WTC11 (cell line): ENCODE results near the gene JUND. TPM values are rescaled to one million over a fixed set of nuclear protein-coding genes. Genes with fewer than 3 reads are reported as not detected.

ENCODE experiments used
- ATAC-seq: fragments of 200-7000 bp; cut with Tn5 transposase; 2 replicates; pipeline ENCODE4 v1.10.0; 2021; ENCODE audit warnings: mild to moderate bottlenecking, moderate library complexity
- CTCF ChIA-PET: fragments of 300-600 bp; sonication (Branson Sonifier 250); formaldehyde crosslinking; loops from one replicate; lab custom pipeline; 2021; ENCODE audit warnings: antibody characterized with exemption; lab: Charles Lee
- POLR2A ChIA-PET: fragments of 350-600 bp; sonication (Branson Sonifier 250); formaldehyde crosslinking; loops from one replicate; lab custom pipeline; 2021; ENCODE audit warnings: antibody characterized with exemption; lab: Charles Lee
- DNase-seq: peaks from one replicate; pipeline ENCODE4 v3.0.0; 2021; ENCODE audit warnings: low spot score
- H3K27ac Mint-ChIP-seq: 2 replicates; pipeline ENCODE4 v1.8.0; 2021; ENCODE audit warnings: mixed read lengths
- H3K27me3 Mint-ChIP-seq: 2 replicates; pipeline ENCODE4 v1.8.0; 2021; ENCODE audit warnings: low read depth, mild to moderate bottlenecking, moderate library complexity, mixed read lengths
- H3K36me3 Mint-ChIP-seq: 2 replicates; pipeline ENCODE4 v1.8.0; 2021; ENCODE audit warnings: mixed read lengths
- H3K4me1 Mint-ChIP-seq: 2 replicates; pipeline ENCODE4 v1.8.0; 2022; ENCODE audit warnings: mixed read lengths
- H3K4me3 Mint-ChIP-seq: 2 replicates; pipeline ENCODE4 v1.8.0; 2021; ENCODE audit warnings: mild to moderate bottlenecking, moderate library complexity, mixed read lengths
- H3K9me3 Mint-ChIP-seq: 2 replicates; pipeline ENCODE4 v1.8.0; 2021; ENCODE audit warnings: mixed read lengths
- ATF1 ChIP-seq: sonication (generic); formaldehyde crosslinking; IDR thresholded peaks from 2 replicates; pipeline ENCODE4 v1.8.1; 2023; ENCODE audit warnings: mild to moderate bottlenecking, moderate library complexity, missing genetic modification reagents
- CREM ChIP-seq: sonication (generic); formaldehyde crosslinking; IDR thresholded peaks from 2 replicates; pipeline ENCODE4 v1.8.1; 2022; ENCODE audit warnings: mild to moderate bottlenecking, missing genetic modification reagents, moderate library complexity
- ELF4 ChIP-seq: sonication (generic); formaldehyde crosslinking; IDR thresholded peaks from 2 replicates; pipeline ENCODE4 v1.8.1; 2022; ENCODE audit warnings: low read depth, mild to moderate bottlenecking, moderate library complexity, missing genetic modification reagents
- JAZF1 ChIP-seq: fragments of 250-450 bp; sonication (Bioruptor Pico); IDR thresholded peaks from 2 replicates; pipeline ENCODE4 v1.9.0; 2021; ENCODE audit warnings: moderate library complexity, mild to moderate bottlenecking, inconsistent platforms
- JUN ChIP-seq: sonication (generic); formaldehyde crosslinking; IDR thresholded peaks from 2 replicates; pipeline ENCODE4 v1.8.0; 2023; ENCODE audit warnings: mild to moderate bottlenecking, missing genetic modification reagents
- KAT7 ChIP-seq: sonication (generic); formaldehyde crosslinking; IDR thresholded peaks from 2 replicates; pipeline ENCODE4 v1.8.1; 2023; ENCODE audit warnings: missing genetic modification reagents, mild to moderate bottlenecking, borderline replicate concordance
- NFATC4 ChIP-seq: fragments of 250-450 bp; sonication (Bioruptor Pico); IDR thresholded peaks from 2 replicates; pipeline ENCODE4 v1.9.0; 2021; ENCODE audit warnings: mild to moderate bottlenecking
- NR3C1 ChIP-seq: sonication (generic); formaldehyde crosslinking; conservative IDR thresholded peaks from 2 replicates; pipeline ENCODE4 v1.8.1; 2023; ENCODE audit warnings: low read depth, mild to moderate bottlenecking, missing genetic modification reagents
- SMAD3 ChIP-seq: sonication (generic); formaldehyde crosslinking; IDR thresholded peaks from 2 replicates; pipeline ENCODE4 v1.8.0; 2022; ENCODE audit warnings: missing genetic modification reagents, mild to moderate bottlenecking, borderline replicate concordance
- SMAD4 ChIP-seq: sonication (generic); formaldehyde crosslinking; IDR thresholded peaks from 2 replicates; pipeline ENCODE4 v1.8.0; 2022; ENCODE audit warnings: mild to moderate bottlenecking, missing genetic modification reagents
- TEAD1 ChIP-seq: sonication (generic); formaldehyde crosslinking; IDR thresholded peaks from 2 replicates; pipeline ENCODE4 v1.8.0; 2022; ENCODE audit warnings: mild to moderate bottlenecking, missing genetic modification reagents
- TEAD4 ChIP-seq: sonication (generic); formaldehyde crosslinking; IDR thresholded peaks from 2 replicates; pipeline ENCODE4 v1.8.0; 2022; ENCODE audit warnings: mild to moderate bottlenecking, missing genetic modification reagents
- ZBTB21 ChIP-seq: sonication (generic); formaldehyde crosslinking; IDR thresholded peaks from 2 replicates; pipeline ENCODE4 v1.8.1; 2023; ENCODE audit warnings: mild to moderate bottlenecking, missing genetic modification reagents, borderline replicate concordance
- ZNF138 ChIP-seq: sonication (generic); formaldehyde crosslinking; conservative IDR thresholded peaks from 2 replicates; pipeline ENCODE4 v1.8.1; 2022; ENCODE audit warnings: mild to moderate bottlenecking, moderate library complexity, missing genetic modification reagents
- ZNF263 ChIP-seq: sonication (generic); formaldehyde crosslinking; IDR thresholded peaks from 2 replicates; pipeline ENCODE4 v1.8.1; 2022; ENCODE audit warnings: low read depth, mild to moderate bottlenecking, moderate library complexity, missing genetic modification reagents
- ZNF416 ChIP-seq: fragments of 250-450 bp; sonication (Bioruptor Pico); IDR thresholded peaks from 2 replicates; pipeline ENCODE4 v1.9.0; 2021; ENCODE audit warnings: mild to moderate bottlenecking, inconsistent platforms
- total RNA-seq: library from RNA; stranded (reverse); gene quantifications from 3 replicates; pipeline ENCODE4 v1.2.3, GENCODE V29; 2021
- TF ChIP-seq, protein P1 (sequence below): fragments of 250-450 bp; sonication (Bioruptor Pico); IDR thresholded peaks from 2 replicates; pipeline ENCODE4 v1.8.0; 2021; ENCODE audit warnings: mild to moderate bottlenecking
- TF ChIP-seq, protein P2 (sequence below): sonication (generic); formaldehyde crosslinking; IDR thresholded peaks from 2 replicates; pipeline ENCODE4 v1.8.0; 2022; ENCODE audit warnings: mild to moderate bottlenecking, missing genetic modification reagents
- TF ChIP-seq, protein P3 (sequence below): sonication (generic); formaldehyde crosslinking; IDR thresholded peaks from 2 replicates; pipeline ENCODE4 v1.8.0; 2022; ENCODE audit warnings: missing genetic modification reagents
- TF ChIP-seq, protein P4 (sequence below): fragments of 250-450 bp; sonication (Bioruptor Pico); IDR thresholded peaks from 2 replicates; pipeline ENCODE4 v1.9.0; 2021; ENCODE audit warnings: moderate library complexity, mild to moderate bottlenecking, inconsistent platforms, borderline replicate concordance
- TF ChIP-seq, protein P5 (sequence below): sonication (generic); formaldehyde crosslinking; IDR thresholded peaks from 2 replicates; pipeline ENCODE4 v1.8.0; 2022; ENCODE audit warnings: mild to moderate bottlenecking, missing genetic modification reagents
- TF ChIP-seq, protein P6 (sequence below): sonication (generic); formaldehyde crosslinking; IDR thresholded peaks from 2 replicates; pipeline ENCODE4 v1.8.1; 2022; ENCODE audit warnings: mild to moderate bottlenecking, missing genetic modification reagents, moderate library complexity, borderline replicate concordance
- TF ChIP-seq, protein P7 (sequence below): sonication (generic); formaldehyde crosslinking; IDR thresholded peaks from 2 replicates; pipeline ENCODE4 v1.8.0; 2023; ENCODE audit warnings: missing genetic modification reagents

The JUND gene
- total RNA-seq, 1 experiment from 2014 or later = 121 TPM

DNA sequence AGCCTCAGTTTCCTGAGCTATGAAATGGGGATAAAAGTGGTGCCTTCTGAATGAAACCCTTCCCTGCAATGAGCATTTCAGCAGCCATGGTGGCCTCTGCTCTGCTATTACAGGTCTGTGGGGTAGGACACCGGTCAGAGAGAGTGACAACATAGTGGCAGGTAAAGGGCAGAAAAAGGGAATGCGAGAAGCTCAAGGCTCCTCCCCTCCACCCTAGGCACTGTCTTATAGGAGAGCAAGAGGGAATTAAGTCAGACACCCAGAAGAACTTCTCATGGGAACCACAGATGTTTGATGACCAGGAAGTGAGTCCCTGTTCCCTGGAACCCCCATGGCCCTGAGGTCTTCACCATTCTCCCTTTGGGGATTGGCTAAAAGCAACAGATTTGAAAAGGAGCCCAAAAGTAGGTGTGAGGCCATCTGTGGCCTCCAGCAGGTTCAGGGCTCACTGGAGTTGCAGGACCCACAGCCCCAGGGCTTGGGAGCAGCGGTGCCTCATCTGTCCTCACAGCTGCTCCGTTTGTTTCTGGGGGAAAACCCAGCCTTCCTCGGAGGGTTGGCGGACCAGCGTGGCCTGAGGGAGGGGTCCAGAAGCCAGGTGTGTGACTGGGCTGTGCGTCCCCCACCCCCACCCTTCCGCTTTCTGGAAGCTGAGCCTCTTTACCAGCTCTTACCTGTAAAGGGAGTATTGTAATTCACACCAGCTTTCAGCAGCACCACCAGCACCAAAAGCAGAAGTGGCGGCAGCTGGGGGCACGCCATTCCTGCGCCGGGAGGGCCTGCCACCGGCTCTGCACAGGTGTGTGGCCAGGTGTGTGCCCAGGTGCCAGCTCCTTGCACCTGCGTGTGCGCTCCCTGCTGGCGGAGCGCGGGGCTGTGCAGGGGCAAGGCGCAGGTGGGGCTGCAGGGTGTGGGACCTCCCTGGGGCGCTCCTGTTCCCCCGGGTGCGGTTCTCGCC lies 26.6 kb downstream of the JUND start (continued):
- TF ChIP-seq ZNF263 (CRISPR knock-in tag) (no peak), TEAD1 (CRISPR knock-in tag) (no peak), ATF1 (CRISPR knock-in tag) (no peak), ZNF416 (CRISPR knock-in tag) (no peak), JAZF1 (CRISPR knock-in tag) (no peak), CREM (no peak), SMAD3 (CRISPR knock-in tag) (no peak), NR3C1 (CRISPR knock-in tag) (no peak), JUN (no peak), ELF4 (CRISPR knock-in tag) (0 out of 2 replicates have a peak, but pooled peaks have one; percentile 38), KAT7 (CRISPR knock-in tag) (no peak)
- TF ChIP-seq, protein P1, sequence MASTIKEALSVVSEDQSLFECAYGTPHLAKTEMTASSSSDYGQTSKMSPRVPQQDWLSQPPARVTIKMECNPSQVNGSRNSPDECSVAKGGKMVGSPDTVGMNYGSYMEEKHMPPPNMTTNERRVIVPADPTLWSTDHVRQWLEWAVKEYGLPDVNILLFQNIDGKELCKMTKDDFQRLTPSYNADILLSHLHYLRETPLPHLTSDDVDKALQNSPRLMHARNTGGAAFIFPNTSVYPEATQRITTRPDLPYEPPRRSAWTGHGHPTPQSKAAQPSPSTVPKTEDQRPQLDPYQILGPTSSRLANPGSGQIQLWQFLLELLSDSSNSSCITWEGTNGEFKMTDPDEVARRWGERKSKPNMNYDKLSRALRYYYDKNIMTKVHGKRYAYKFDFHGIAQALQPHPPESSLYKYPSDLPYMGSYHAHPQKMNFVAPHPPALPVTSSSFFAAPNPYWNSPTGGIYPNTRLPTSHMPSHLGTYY (CRISPR knock-in tag) = no peak
- TF ChIP-seq, protein P2, sequence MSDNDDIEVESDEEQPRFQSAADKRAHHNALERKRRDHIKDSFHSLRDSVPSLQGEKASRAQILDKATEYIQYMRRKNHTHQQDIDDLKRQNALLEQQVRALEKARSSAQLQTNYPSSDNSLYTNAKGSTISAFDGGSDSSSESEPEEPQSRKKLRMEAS (CRISPR knock-in tag) = peak; percentile 69
- TF ChIP-seq, protein P3, sequence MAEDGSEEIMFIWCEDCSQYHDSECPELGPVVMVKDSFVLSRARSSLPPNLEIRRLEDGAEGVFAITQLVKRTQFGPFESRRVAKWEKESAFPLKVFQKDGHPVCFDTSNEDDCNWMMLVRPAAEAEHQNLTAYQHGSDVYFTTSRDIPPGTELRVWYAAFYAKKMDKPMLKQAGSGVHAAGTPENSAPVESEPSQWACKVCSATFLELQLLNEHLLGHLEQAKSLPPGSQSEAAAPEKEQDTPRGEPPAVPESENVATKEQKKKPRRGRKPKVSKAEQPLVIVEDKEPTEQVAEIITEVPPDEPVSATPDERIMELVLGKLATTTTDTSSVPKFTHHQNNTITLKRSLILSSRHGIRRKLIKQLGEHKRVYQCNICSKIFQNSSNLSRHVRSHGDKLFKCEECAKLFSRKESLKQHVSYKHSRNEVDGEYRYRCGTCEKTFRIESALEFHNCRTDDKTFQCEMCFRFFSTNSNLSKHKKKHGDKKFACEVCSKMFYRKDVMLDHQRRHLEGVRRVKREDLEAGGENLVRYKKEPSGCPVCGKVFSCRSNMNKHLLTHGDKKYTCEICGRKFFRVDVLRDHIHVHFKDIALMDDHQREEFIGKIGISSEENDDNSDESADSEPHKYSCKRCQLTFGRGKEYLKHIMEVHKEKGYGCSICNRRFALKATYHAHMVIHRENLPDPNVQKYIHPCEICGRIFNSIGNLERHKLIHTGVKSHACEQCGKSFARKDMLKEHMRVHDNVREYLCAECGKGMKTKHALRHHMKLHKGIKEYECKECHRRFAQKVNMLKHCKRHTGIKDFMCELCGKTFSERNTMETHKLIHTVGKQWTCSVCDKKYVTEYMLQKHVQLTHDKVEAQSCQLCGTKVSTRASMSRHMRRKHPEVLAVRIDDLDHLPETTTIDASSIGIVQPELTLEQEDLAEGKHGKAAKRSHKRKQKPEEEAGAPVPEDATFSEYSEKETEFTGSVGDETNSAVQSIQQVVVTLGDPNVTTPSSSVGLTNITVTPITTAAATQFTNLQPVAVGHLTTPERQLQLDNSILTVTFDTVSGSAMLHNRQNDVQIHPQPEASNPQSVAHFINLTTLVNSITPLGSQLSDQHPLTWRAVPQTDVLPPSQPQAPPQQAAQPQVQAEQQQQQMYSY (CRISPR knock-in tag) = no peak
- TF ChIP-seq, all 79 proteins: peak for 13

DNA sequence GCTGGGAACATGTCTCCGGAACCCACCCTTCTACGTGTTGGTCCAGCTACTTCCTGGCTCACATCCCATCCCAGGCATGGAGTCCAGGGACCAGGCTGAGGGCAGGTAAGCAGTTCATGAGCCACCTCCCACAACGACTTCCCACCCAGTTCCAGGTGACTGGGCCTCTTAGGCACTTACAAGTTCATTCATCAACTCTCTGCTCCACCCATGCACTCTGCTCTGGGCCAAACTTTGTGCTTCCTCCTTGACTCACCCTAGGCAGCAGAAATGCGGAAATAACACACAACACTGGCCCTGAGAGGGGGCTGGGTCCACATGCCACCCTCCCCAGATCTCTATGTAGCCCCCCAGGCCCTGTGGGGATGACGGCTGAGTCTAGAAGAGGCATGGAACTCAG lies 27.7 kb downstream of the JUND start:
- 0 out of 2 replicates have a peak, but pooled peaks cover 6% of the 10 kb centered on the region for H3K36me3 Mint-ChIP-seq
- no peak for ATAC-seq
- TF ChIP-seq NFATC4 (CRISPR knock-in tag) (no peak), ZBTB21 (CRISPR knock-in tag) (no peak), NR3C1 (CRISPR knock-in tag) (no peak), TEAD4 (CRISPR knock-in tag) (no peak), SMAD4 (CRISPR knock-in tag) (no peak), ATF1 (CRISPR knock-in tag) (no peak), ZNF138 (CRISPR knock-in tag) (no peak)
- TF ChIP-seq, protein P4, sequence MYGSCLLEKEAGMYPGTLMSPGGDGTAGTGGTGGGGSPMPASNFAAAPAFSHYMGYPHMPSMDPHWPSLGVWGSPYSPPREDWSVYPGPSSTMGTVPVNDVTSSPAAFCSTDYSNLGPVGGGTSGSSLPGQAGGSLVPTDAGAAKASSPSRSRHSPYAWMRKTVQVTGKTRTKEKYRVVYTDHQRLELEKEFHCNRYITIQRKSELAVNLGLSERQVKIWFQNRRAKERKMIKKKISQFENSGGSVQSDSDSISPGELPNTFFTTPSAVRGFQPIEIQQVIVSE (CRISPR knock-in tag) = no peak
- TF ChIP-seq, protein P5, sequence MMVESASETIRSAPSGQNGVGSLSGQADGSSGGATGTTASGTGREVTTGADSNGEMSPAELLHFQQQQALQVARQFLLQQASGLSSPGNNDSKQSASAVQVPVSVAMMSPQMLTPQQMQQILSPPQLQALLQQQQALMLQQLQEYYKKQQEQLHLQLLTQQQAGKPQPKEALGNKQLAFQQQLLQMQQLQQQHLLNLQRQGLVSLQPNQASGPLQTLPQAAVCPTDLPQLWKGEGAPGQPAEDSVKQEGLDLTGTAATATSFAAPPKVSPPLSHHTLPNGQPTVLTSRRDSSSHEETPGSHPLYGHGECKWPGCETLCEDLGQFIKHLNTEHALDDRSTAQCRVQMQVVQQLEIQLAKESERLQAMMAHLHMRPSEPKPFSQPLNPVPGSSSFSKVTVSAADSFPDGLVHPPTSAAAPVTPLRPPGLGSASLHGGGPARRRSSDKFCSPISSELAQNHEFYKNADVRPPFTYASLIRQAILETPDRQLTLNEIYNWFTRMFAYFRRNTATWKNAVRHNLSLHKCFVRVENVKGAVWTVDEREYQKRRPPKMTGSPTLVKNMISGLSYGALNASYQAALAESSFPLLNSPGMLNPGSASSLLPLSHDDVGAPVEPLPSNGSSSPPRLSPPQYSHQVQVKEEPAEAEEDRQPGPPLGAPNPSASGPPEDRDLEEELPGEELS = no peak
- TF ChIP-seq, protein P6, sequence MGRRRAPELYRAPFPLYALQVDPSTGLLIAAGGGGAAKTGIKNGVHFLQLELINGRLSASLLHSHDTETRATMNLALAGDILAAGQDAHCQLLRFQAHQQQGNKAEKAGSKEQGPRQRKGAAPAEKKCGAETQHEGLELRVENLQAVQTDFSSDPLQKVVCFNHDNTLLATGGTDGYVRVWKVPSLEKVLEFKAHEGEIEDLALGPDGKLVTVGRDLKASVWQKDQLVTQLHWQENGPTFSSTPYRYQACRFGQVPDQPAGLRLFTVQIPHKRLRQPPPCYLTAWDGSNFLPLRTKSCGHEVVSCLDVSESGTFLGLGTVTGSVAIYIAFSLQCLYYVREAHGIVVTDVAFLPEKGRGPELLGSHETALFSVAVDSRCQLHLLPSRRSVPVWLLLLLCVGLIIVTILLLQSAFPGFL (CRISPR knock-in tag) = no peak
- TF ChIP-seq, protein P7, sequence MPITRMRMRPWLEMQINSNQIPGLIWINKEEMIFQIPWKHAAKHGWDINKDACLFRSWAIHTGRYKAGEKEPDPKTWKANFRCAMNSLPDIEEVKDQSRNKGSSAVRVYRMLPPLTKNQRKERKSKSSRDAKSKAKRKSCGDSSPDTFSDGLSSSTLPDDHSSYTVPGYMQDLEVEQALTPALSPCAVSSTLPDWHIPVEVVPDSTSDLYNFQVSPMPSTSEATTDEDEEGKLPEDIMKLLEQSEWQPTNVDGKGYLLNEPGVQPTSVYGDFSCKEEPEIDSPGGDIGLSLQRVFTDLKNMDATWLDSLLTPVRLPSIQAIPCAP (CRISPR knock-in tag) = no peak
- peaks cover 13% of the 10 kb centered on the region for H3K27me3 Mint-ChIP-seq
- H3K4me1 Mint-ChIP-seq = peaks cover 17% of the 10 kb centered on the region
- POLR2A ChIA-PET = interaction anchor here (4.7 kb wide), 1 partner anchor 27 kb away, joined by 27 read pairs; the partner anchor contains the start of gene JUND
- no peak for DNase-seq
- H3K27ac Mint-ChIP-seq = no peak overlapping the region
- H3K4me3 Mint-ChIP-seq = no peak overlapping the region
- CTCF ChIA-PET = interaction anchor here (0.8 to 12.7 kb wide), 16 partner anchors 9 to 157 kb away, joined by 3 to 369 read pairs (median 21); partner anchors contain the start of genes MPV17L2, PDE4C and RAB3A
- H3K9me3 Mint-ChIP-seq = peaks cover 10% of the 10 kb centered on the region
